ENCODE measurements around the gene CCDC183.
"Not testable (repeated sequence)": the region's sequence is repeated elsewhere in the genome, so short reads cannot be mapped to it uniquely, and the experiment has no call there.

DNA sequence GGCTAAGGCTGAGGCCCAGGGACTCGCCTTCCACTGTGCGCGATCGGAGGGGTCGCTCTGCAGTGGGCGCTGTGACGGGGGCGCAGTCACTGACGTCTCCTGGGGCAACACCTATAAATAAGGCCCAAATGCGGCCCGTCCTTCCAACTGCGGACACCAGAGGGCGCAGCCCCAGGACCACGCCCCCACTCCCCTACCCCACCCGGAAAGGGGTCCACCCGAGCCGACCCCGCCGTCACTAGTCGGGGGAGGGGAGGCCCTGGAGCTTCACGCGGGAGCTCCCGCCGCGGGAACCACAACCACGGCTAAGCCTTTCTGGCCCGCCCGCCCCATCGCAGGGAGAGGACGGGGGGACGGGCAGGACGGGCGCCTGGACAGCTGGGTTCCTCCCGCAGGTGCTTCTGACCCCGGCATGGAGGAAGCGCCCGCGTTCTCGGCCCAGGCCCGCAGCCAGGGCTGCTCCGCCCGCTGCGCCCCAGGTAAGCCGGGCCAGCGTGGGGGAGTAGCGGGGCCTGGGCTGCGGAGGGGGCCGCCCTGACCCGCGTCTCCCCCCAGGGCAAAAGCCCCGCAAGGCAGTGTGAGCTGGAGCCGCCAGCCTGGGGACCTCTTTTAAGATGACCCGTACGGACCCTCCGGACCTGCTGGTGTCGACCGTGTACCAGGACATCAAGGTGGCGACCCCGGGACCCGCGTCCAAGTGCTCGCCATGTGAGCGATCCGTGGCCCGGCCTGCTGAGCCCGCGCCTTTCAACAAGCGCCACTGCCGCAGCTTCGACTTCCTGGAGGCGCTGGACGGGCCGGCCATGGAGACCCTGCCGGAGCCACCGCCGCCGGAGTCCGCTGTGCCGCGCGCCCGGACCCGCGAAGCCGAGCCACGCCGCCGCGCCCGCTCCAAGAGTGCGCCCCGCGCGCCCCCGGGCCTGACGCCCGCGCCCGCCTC lies 47.9 kb downstream of the CCDC183 start:
- TF ChIP-seq, protein P1, sequence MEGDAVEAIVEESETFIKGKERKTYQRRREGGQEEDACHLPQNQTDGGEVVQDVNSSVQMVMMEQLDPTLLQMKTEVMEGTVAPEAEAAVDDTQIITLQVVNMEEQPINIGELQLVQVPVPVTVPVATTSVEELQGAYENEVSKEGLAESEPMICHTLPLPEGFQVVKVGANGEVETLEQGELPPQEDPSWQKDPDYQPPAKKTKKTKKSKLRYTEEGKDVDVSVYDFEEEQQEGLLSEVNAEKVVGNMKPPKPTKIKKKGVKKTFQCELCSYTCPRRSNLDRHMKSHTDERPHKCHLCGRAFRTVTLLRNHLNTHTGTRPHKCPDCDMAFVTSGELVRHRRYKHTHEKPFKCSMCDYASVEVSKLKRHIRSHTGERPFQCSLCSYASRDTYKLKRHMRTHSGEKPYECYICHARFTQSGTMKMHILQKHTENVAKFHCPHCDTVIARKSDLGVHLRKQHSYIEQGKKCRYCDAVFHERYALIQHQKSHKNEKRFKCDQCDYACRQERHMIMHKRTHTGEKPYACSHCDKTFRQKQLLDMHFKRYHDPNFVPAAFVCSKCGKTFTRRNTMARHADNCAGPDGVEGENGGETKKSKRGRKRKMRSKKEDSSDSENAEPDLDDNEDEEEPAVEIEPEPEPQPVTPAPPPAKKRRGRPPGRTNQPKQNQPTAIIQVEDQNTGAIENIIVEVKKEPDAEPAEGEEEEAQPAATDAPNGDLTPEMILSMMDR (conservative IDR thresholded peaks at IDR 0.05; ENCODE audit: low read length), result peak; percentile 73
- not testable (repeated sequence) for TF ChIP-seq EZH2phosphoT487 (IDR thresholded peaks at IDR 0.05; ENCODE audit: borderline replicate concordance, low read depth, low read length)

Data from OCI-LY7 (cell line).